NCI-H146 treated with DMSO at 0.1 percent for 48 hours (cell line): Measurements from ENCODE around the gene RRAD.
A peak's percentile ranks its signal among the peaks of the same experiment; 100 is the strongest.
"Not testable (repeated sequence)": the region's sequence is repeated elsewhere in the genome, so short reads cannot be mapped to it uniquely, and the experiment has no call there.

Experiments used
- DNase-seq: peaks from one replicate; lab custom pipeline; 2025; ENCODE audit not compliant: unreplicated experiment; lab: John Stamatoyannopoulos, UW

RRAD gene

GRCh38 chr16:66901626-66902025 is 23.7 kb downstream of the RRAD start:
- no peak for DNase-seq

DNA sequence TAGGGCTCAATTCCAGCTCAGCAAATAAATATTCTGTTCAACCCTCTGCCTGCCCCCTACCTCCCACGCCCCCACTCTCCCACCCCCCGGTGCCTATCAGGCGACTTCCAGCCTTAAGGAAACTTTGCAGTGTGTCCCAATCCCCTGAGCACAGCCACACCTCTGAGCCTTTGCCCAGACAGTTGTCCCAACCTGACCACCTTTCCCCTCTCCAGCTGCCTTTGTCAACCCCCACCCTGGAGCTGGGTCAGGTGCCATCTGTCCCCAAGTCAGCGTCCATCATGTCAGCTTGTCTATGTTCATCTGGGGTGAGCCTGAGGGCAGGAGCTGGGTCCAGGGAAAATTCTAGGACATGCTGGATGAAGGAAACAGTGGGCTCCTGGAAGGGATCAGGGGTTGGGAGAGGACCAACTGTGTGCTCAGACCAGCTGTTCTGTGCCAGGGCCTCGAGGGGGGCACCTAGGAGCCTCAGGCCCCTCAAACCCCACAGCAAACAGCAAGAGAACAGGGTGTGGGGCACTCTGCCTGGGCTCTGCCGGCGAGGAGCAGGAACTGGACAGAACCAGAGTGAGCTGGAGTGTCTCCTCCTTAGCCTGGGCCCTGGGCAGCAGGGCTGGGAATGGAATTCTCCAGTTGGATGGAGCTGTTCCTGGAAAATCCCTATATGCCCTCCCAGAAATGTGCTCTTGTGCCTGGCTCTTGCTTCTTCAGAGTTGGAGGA is 24.5 kb downstream of the RRAD start:
- DNase-seq: no peak

DNA sequence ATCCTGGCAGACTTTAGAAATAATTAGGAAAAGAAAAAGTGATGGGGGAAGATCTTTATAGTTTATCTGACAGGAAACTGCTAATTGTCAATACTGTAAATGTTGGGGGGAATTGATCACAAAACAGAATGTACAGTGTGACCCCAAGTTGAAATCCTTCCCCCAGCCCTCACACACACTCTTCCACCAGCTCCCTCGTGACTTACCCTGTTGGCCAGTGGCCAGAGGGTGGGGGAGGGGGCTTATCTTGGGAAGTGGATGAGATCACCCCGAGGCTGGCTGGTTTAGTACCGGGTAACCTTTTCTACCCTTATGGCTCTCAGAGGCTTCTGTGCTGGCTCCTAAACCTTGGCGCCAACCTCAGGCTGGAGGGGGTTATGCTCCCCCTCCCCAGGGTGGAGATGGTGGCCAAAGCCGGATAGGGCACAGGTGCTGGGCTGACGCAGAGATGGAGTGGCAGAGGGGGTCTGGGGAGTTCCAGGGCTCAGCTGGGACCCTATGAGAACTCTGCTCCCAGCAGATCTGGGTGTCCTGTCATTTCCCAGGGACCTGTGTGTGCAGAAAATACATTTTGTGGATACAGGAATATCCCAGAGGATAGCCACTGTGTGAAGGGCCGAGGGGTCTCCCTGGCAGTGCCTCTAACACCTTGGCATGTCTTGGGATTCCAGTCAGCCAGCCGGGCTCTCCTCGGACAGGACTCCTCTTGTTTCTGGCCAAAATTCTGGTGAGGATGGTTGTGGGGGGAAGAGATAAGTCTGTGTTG is 25.2 kb downstream of the RRAD start:
- DNase-seq: no peak

- no peak for DNase-seq
Measured at GRCh38 chr16:66899310-66899944, 25.9 kb downstream of the RRAD start.

DNA sequence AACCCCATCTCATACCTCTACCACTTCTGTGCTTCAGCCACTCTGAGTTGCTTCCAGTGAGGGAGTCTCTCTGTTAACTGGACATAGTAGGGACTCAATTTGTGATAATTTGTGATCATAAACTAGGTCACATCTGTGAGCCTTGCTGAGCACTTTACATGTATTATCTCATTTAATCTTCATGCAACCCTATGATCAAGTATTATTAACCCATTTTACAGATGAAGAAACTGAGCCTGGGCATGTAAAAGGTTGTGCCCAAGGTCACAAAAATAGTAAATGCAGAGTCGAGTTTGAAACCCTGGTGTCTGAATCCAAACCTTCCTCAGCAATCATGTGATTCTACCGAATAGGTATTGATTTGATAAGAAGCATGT is 26.4 kb downstream of the RRAD start:
- DNase-seq: no peak

DNA sequence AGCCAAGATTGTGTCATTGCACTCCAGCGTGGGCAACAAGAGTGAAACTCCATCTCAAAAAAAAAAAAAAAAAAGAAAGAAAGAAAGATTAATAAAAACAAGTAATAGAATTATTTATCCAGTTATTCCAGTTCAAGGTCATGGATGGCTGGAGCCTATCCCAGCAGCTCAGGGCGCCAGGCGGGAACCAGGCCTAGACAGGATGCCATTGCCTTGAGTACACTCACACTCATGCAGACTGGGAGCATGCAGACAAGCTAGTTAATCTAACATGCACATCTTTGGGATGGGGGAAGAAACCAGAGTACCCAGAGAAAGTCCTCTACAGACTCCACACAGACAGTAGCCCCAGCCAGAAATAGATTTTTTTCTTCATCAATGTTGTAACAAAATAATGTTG is 27.1 kb downstream of the RRAD start:
- DNase-seq: no peak

DNA sequence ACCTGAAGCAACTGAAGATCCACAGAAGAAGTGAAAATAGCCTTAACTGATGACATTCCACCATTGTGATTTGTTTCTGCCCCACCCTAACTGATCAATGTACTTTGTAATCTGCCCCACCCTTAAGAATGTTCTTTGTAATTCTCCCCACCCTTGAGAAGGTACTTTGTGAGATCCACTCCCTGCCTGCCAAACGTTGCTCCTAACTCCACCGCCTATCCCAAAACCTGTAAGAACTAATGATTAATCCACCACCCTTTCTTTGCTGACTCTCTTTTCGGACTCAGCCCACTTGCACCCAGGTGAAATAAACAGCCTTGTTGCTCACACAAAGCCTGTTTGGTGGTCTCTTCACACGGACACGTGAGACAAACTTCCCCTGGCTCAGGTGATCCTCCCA is 28.7 kb downstream of the RRAD start:
- not testable (repeated sequence) for DNase-seq

DNA sequence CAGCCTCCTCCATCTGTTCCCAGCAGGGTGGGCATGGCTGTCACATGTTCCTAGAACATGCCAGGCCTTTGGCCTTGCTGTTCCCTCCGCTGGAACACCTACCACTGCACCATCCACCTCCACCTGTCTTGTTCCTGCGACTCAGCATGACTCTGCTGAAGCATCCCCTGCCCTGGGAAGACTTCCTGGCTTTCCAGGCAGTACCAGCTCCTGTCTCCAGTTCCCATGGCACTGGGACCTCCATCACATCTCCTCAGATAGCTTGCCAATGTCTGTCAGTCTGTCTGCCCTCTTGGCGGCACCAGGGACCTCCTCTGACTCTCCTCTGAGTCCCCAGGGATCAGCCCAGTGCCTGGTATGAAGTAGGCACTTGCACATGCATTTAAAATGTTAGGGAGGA is 29.3 kb downstream of the RRAD start:
- no peak for DNase-seq

DNA sequence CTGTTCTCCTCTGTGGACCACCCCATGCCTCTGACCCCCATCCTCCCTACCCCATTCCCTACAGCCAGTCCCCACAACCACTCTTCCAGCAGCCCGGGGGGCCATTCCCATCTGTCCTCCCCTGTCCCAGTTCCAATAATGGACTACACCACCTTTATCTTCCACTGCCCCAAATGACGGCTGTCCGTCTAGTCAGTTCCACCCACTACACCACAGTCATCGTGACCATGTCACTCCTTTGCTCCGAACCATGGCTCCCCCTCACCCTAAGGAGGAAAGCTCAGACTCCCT is 29.7 kb downstream of the RRAD start:
- no peak for DNase-seq

DNA sequence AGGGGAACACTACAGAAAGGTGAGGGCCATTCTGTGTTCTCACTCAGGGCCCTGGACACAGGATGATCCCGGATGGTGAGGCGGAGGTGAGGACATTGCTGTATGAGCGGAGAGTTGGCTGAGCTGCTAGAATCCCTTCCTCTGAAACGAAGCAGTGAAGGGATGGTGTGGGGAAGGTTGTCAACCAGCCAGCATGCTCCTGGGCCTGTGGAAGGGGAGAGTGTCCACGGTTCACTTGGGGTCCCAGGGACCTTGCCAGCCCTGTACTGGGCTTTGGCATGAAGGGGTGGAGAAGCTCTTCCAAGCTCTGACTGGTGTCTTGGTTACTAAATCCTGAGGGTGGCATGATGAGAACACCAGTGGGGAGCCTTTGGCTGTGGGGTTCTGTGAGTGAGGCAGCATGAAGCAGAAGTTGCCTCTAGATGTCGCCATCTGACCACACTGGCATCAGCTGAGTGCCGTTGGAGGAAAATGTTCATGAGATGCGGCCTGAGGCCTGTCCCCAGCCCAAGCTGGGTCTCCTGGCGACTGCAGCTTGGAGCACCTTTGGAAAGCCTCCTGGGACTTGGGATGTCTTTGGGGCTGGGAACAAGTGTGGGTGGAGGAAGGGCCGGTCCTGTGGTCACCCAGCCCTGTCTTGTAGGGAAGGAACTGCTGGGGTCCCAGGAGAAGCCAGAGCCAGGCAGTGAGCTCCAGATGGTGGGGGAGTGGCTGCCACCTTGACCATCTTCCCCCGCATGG is 30.2 kb downstream of the RRAD start:
- peak; percentile 2 for DNase-seq

DNA sequence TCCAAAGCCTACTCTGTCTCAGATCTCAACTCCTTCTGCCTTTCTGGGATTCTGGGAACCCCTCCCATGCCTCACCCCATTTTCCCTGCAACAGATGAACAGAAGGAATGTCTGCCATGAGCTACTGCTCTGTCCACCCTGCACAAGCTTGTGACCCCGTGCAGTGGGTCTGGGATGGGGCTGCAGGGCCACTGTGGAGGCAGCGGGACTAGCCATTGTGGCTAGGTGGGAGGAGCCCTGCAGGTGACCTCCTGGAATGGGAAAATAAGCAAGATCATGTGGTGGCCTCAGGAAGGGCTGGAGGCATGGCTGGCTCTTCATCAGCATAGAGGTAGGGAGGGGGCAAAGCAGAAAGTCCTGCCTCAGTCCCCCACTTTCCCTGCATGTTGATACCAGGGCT is 31.3 kb downstream of the RRAD start:
- no peak for DNase-seq

DNA sequence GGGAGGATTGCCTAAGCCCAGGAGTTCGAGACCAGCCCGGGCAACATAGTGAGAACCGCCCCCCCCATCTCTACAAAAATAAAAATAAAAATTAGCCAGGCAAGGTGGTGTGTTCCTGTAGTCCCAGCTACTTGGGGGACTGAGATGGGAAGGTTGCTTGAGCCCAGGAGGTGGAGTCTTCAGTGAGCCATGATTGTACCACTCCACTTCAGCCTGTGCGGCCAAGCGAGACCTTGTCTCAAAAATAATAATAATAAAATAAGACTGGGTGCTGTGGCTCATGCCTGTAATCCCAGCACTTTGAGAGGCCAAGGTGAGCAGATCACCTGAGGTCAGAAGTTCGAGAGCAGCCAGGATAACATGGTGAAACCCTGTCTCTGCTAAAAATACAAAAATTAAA is 33.5 kb downstream of the RRAD start:
- no peak for DNase-seq

GRCh38 chr16:66891360-66891759 is 34.0 kb downstream of the RRAD start:
- no peak for DNase-seq

DNA sequence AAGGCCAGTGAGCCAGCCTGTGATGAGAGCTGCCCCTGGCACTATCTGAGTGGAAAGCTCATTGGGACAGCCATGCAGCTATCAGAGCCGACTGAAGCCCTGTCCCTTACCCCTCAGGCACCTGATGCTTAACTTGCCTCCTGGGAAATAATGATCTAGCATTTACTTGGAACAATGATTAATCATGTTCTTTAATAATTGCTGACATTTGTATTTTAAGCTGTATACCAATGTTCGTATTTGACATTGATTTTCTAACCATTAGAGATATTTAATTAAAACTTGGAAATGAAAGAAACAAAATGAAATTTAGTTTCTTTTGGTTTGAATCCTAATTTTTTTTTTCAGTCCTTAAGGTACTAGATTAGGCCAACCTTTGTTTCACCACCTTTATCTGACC is 34.5 kb downstream of the RRAD start:
- no peak for DNase-seq

DNA sequence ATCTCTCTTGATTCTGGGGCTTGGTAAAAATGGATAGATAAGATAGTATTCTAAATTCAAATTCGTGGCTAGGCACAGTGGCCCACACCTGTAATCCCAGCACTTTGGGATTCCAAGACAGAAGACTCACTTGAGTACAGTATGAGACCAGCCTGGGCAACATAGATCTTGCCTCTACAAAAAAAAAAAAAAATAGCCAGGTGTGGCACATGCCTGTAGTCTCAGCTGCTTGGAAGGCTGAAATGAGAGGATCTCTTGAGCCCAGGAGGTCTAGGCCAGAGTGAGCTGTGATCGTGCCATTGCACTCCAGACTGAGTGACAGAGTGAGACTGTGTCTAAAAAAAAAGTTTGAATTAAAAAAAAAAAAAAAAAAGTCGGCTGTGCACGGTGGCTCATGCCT is 35.7 kb downstream of the RRAD start:
- DNase-seq: no peak

- DNase-seq: no peak
Measured at GRCh38 chr16:66888647-66889615, 36.4 kb downstream of the RRAD start.

DNA sequence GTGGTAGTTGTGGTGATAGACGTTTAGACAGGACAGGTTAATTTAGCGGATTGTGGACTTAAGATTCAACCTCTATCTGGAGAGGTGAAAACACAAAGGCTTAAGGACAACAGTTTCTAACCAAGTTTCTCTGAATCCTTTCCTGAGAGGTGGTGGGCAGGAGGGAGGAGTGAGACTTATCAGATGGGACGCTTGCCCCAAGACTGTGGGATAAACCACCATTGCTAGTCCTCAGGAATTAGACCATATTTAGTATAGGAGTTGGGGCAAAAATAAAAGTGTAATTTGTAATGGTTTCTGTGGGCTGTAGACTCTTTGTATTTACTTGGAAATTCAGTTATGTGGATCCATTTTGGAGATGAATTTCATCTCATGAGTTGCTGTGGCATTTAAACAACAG is 38.4 kb downstream of the RRAD start:
- no peak for DNase-seq

- DNase-seq: no peak
Measured at GRCh38 chr16:66886321-66886720, 39.0 kb downstream of the RRAD start.

DNA sequence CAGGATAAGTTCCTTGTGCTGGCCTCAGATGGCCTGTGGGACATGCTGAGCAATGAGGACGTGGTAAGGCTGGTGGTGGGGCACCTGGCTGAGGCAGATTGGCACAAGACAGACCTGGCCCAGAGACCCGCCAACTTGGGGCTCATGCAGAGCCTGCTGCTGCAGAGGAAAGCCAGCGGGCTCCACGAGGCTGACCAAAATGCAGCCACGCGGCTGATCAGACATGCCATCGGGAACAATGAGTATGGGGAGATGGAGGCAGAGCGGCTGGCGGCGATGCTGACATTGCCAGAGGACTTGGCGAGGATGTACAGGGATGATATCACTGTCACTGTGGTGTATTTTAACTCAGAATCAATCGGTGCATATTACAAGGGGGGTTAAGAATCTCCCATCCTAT is 39.8 kb downstream of the RRAD start:
- DNase-seq: no peak

- no peak for DNase-seq
Measured at GRCh38 chr16:66882702-66883101, 42.6 kb downstream of the RRAD start.
